ENCODE measurements around the gene CCR8. TPM values are rescaled to one million over a fixed set of nuclear protein-coding genes. Genes with fewer than 3 reads are reported as not detected.

Gene CCR8
- total RNA-seq, 1 donor from 2014 or later: not detected

DNA sequence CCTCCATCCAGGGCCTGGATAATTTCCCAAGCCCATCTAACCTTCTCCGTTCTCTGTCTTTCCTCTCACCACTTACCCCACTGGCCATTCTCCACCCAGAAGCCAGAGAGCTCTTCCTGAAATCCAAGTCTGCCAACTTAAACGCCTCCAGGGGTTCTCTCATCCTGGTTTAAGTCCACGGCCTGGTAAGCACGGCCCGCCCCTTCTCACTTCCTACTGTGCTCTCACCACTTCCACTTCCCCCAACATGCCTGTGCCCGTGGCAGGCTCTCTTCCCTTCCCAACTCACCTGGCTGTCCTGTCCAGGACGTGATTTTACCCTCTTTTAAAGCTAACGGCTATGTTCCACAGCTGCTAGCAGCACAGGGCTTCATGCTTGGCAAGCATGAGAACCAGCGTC is 48.0 kb upstream of the CCR8 start:
- no peak overlapping the region for H3K27ac Mint-ChIP-seq
- Histone ChIP-seq H3K4me3 (no peak overlapping the region), H4K20me1 (ENCODE audit: low read depth) (no peaks in the 10 kb centered on the region), H3K4me1 (peaks cover 7% of the 10 kb centered on the region), H3F3A (ENCODE audit: low read depth) (no peaks in the 10 kb centered on the region), H2AFZ (replicated peaks) (no peak overlapping the region), H3K27ac (no peak overlapping the region), H3K9ac (no peak overlapping the region), H3K4me2 (no peak overlapping the region), H3K36me3 (no peaks in the 10 kb centered on the region), H3K9me3 (ENCODE audit: low read depth) (no peaks in the 10 kb centered on the region), H3K27me3 (no peaks in the 10 kb centered on the region), H3K79me2 (ENCODE audit: low read depth) (no peaks in the 10 kb centered on the region)
- H3K4me3 Mint-ChIP-seq: no peak overlapping the region
- no peaks in the 10 kb centered on the region for H3K9me3 Mint-ChIP-seq
- no peak for TF ChIP-seq EZH2 (IDR thresholded peaks at IDR 0.05)
- TF ChIP-seq CTCF (IDR thresholded peaks at IDR 0.05): no peak
- no peak for TF ChIP-seq EZH2phosphoT487 (IDR thresholded peaks at IDR 0.05)
- DNase-seq (ENCODE audit: low spot score): no peak
- no peaks in the 10 kb centered on the region for H3K4me1 Mint-ChIP-seq
- H3K27me3 Mint-ChIP-seq (ENCODE audit: insufficient read depth, low read depth): peaks cover 4% of the 10 kb centered on the region
- H3K36me3 Mint-ChIP-seq: no peaks in the 10 kb centered on the region

GRCh38 chr3:39282057-39282456 is 47.5 kb upstream of the CCR8 start:
- no peaks in the 10 kb centered on the region for H3K36me3 Mint-ChIP-seq
- peaks cover 4% of the 10 kb centered on the region for H3K27me3 Mint-ChIP-seq (ENCODE audit: insufficient read depth, low read depth)
- H3K4me1 ChIP-seq: peaks cover 7% of the 10 kb centered on the region
- no peak for DNase-seq (ENCODE audit: low spot score)
- H3K9me3 Mint-ChIP-seq: no peaks in the 10 kb centered on the region
- H3K79me2 ChIP-seq (ENCODE audit: low read depth): no peaks in the 10 kb centered on the region
- H3K27ac Mint-ChIP-seq: no peak overlapping the region
- H4K20me1 ChIP-seq (ENCODE audit: low read depth): no peaks in the 10 kb centered on the region
- no peaks in the 10 kb centered on the region for H3K36me3 ChIP-seq
- no peaks in the 10 kb centered on the region for H3F3A ChIP-seq (ENCODE audit: low read depth)
- H2AFZ ChIP-seq (replicated peaks): no peak overlapping the region
- TF ChIP-seq EZH2 (IDR thresholded peaks at IDR 0.05) (no peak), EZH2phosphoT487 (IDR thresholded peaks at IDR 0.05) (no peak), CTCF (IDR thresholded peaks at IDR 0.05) (no peak)
- H3K4me1 Mint-ChIP-seq: no peaks in the 10 kb centered on the region
- no peak overlapping the region for H3K4me2 ChIP-seq
- H3K9me3 ChIP-seq (ENCODE audit: low read depth): no peaks in the 10 kb centered on the region
- no peaks in the 10 kb centered on the region for H3K27me3 ChIP-seq
- H3K4me3 ChIP-seq: no peak overlapping the region
- H3K9ac ChIP-seq: no peak overlapping the region
- no peak overlapping the region for H3K4me3 Mint-ChIP-seq
- no peak overlapping the region for H3K27ac ChIP-seq

DNA sequence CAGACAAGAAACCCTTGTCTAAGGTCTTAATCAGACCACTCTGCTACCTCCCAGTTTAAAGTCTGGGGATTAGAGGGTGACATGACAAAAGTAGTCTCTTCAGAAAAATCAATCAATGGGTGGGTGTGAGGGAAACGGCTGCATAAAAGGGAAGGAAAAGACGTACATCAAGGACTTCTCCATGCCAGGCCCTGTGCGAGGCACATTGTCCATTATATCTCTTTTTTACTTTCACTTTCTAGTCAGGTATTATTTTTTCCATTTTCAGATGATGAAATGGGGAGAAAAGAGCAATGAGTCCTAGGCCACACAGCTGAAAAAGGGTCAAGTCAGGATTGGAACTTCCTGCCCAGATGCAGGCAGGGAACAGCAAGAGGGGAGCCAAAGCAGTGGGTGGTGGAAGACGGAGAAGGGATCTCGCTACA is 45.0 kb upstream of the CCR8 start:
- H3K79me2 ChIP-seq (ENCODE audit: low read depth): no peaks in the 10 kb centered on the region
- no peak overlapping the region for H3K9ac ChIP-seq
- no peak for DNase-seq (ENCODE audit: low spot score)
- Mint-ChIP-seq H3K9me3 (no peaks in the 10 kb centered on the region), H3K27ac (no peak overlapping the region), H3K27me3 (ENCODE audit: insufficient read depth, low read depth) (peaks cover 6% of the 10 kb centered on the region), H3K36me3 (no peaks in the 10 kb centered on the region), H3K4me3 (no peak overlapping the region), H3K4me1 (peaks cover 2% of the 10 kb centered on the region)
- H3K36me3 ChIP-seq: no peaks in the 10 kb centered on the region
- H3K27ac ChIP-seq: no peak overlapping the region
- H3K27me3 ChIP-seq: no peaks in the 10 kb centered on the region
- no peak overlapping the region for H3K4me3 ChIP-seq
- no peak overlapping the region for H2AFZ ChIP-seq (replicated peaks)
- no peaks in the 10 kb centered on the region for H3F3A ChIP-seq (ENCODE audit: low read depth)
- no peaks in the 10 kb centered on the region for H3K9me3 ChIP-seq (ENCODE audit: low read depth)
- H4K20me1 ChIP-seq (ENCODE audit: low read depth): no peaks in the 10 kb centered on the region
- no peak overlapping the region for H3K4me2 ChIP-seq
- no peak for TF ChIP-seq EZH2 (IDR thresholded peaks at IDR 0.05)
- no peak for TF ChIP-seq CTCF (IDR thresholded peaks at IDR 0.05)
- TF ChIP-seq EZH2phosphoT487 (IDR thresholded peaks at IDR 0.05): no peak
- H3K4me1 ChIP-seq: peaks cover 7% of the 10 kb centered on the region
